CD4-positive, CD25-positive, alpha-beta regulatory T cell (primary cell): ENCODE results near the gene TLK1. TPM values are rescaled to one million over a fixed set of nuclear protein-coding genes. Genes with fewer than 3 reads are reported as not detected.
A peak's percentile ranks its signal among the peaks of the same experiment; 100 is the strongest.

Experiments
- ATAC-seq, 2 donors: fragments of 150-1000 bp; cut with Tn5 transposase; one replicate each; pipeline ENCODE4 v1.10.0; 2021; ENCODE audit warnings: low read depth in 2 of 2, moderate number of reproducible peaks in 2 of 2, moderate library complexity in 1 of 2
- DNase-seq, 3 donors: peaks; one replicate each; pipeline versions ENCODE4 v3.0.0 to v3.0.0-alpha.2; 2012 to 2022; ENCODE audit warnings: mixed read lengths in 1 of 3
- H3K27ac ChIP-seq: one replicate; pipeline ENCODE4 v1.7.0; 2013; ENCODE audit warnings: mild to moderate bottlenecking, low read length; ENCODE audit not compliant: insufficient read depth, poor library complexity, severe bottlenecking
- H3K27me3 ChIP-seq: one replicate; pipeline ENCODE4 v1.7.0; 2013; ENCODE audit warnings: low read length; ENCODE audit not compliant: control insufficient read depth, insufficient read depth
- H3K36me3 ChIP-seq: one replicate; pipeline ENCODE4 v1.7.0; 2013; ENCODE audit warnings: mild to moderate bottlenecking, low read length, moderate library complexity; ENCODE audit not compliant: control insufficient read depth, insufficient read depth
- H3K4me1 ChIP-seq: 2 replicates; pipeline ENCODE4 v1.7.0; 2013; ENCODE audit warnings: mild to moderate bottlenecking, low read length; ENCODE audit not compliant: insufficient read depth, control insufficient read depth, poor library complexity, severe bottlenecking
- H3K4me3 ChIP-seq: one replicate; pipeline ENCODE4 v1.7.0; 2013; ENCODE audit warnings: low read depth, mild to moderate bottlenecking, low read length, moderate library complexity
- H3K9me3 ChIP-seq, 2 experiments: 1 replicate in 1 of 2; 2 replicates in 1 of 2; pipeline ENCODE4 v1.7.0; 2013; ENCODE audit warnings: low read length in 2 of 2, mild to moderate bottlenecking in 1 of 2, moderate library complexity in 1 of 2; ENCODE audit not compliant: control insufficient read depth in 2 of 2
- H3K27ac Mint-ChIP-seq, 3 donors: one replicate each; pipeline ENCODE4 v1.8.0; 2020 to 2022; ENCODE audit warnings: mild to moderate bottlenecking in 3 of 3, mixed read lengths in 3 of 3, moderate library complexity in 2 of 3
- H3K27me3 Mint-ChIP-seq: one replicate; pipeline ENCODE4 v1.8.0; 2022; ENCODE audit warnings: mild to moderate bottlenecking, mixed read lengths
- H3K36me3 Mint-ChIP-seq: one replicate; pipeline ENCODE4 v1.8.0; 2020; ENCODE audit warnings: mixed read lengths
- H3K4me1 Mint-ChIP-seq, 4 donors: one replicate each; pipeline ENCODE4 v1.8.0; 2020 to 2022; ENCODE audit warnings: mixed read lengths in 4 of 4, mild to moderate bottlenecking in 1 of 4
- H3K4me3 Mint-ChIP-seq, 4 donors: one replicate each; pipeline ENCODE4 v1.8.0; 2020 to 2022; ENCODE audit warnings: mild to moderate bottlenecking in 4 of 4, mixed read lengths in 4 of 4, moderate library complexity in 3 of 4
- H3K9me3 Mint-ChIP-seq, 7 donors: one replicate each; pipeline ENCODE4 v1.8.0; 2020 to 2022; ENCODE audit warnings: mixed read lengths in 7 of 7, mild to moderate bottlenecking in 3 of 7, moderate library complexity in 2 of 7
- polyA plus RNA-seq, 4 donors: library from polyadenylated mRNA; unstranded; fragments of 300-500 nt; fragmentation: Illumina TruSeq; gene quantifications; one replicate each; pipeline ENCODE4 v1.2.3, GENCODE V29; 2021
- total RNA-seq: library from RNA; stranded (reverse); gene quantifications from one replicate; pipeline ENCODE4 v1.2.3, GENCODE V29; 2022

The TLK1 gene
- total and polyA plus RNA-seq, 5 donors from 2014 or later = 33.9 to 179 (median 54.4) TPM

DNA sequence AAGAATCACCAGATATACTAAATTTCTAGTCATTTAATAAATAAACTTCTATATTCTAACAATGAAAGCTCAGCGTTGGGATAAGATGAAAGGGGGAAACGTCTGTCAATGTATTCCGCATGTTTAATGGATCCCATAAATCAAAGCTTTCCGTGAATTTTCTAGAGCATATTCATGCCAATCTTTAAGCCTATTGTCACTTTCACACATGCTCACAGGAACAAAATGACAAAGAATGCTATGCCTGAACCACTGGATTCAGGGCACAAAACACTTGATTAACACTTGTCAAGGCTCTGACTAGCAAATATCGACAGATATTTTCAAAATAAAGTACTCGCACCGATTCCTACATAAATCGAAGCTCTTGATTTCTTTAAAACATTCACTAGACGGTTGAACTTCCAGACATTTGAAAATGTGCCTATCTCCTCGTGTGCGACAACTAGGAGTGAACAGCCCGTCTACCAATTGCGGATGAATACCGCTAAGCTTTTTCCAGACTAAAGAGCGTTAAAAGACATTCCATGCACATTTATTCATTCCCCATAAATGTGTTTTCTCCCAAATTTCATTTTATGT lies 1.8 kb downstream of the TLK1 start:
- peak overlapping the region; percentile 89 for H3K27ac ChIP-seq
- H3K27me3 Mint-ChIP-seq = peaks cover 4% of the 10 kb centered on the region
- H3K4me3 Mint-ChIP-seq = peak overlapping the region; percentile 93 to 97 (median 96)
- peak in 1 of 3 donors; percentile 15 for DNase-seq
- no peaks in the 10 kb centered on the region for H3K27me3 ChIP-seq
- H3K4me3 ChIP-seq = peak overlapping the region; percentile 99
- peak overlapping the region; percentile 89 to 92 (median 90) for H3K27ac Mint-ChIP-seq
- H3K4me1 Mint-ChIP-seq = peaks cover 43 to 80% (median 63%) of the 10 kb centered on the region in 4 donors
- no peaks in the 10 kb centered on the region for H3K9me3 Mint-ChIP-seq
- no peak for ATAC-seq
- H3K9me3 ChIP-seq = no peaks in the 10 kb centered on the region
- no peaks in the 10 kb centered on the region for H3K36me3 Mint-ChIP-seq
- peaks cover 50% of the 10 kb centered on the region for H3K4me1 ChIP-seq
- H3K36me3 ChIP-seq = no peaks in the 10 kb centered on the region

DNA sequence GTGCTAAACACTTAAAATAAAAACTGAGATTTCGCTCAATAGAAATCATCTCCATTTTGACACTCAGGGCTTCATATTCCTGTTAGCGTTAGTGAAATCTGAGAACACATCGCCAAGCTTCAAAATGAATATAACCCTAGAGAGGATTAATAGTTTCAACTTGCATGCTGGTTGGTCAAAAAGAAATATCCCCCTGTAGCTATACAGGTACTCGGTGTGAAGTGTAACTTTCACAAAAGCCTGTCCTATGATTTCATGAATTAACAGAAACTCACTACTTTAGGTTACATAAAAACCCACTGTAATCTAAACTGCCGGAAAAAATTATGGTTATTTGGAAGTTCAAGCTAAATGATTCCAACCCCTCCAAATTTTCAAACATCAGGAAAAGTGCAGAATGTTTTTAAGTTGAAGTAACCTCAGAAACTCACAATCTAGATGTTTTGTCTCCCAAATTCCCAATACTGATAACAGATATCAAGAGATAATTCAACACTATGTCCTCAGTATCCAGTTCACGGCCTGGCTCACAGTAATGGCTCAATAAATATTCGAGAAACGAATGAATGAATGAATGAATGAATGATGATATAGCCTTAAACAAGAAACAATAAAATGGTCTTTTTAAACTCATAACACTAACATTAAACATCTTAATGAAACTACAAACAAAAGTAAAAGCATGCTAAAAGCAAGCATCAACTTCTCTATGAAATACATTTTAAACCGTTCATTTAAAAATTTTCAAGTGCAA lies 2.5 kb downstream of the TLK1 start:
- no peaks in the 10 kb centered on the region for H3K9me3 ChIP-seq
- H3K4me3 ChIP-seq = peak overlapping the region; percentile 99
- H3K27me3 Mint-ChIP-seq = peaks cover 4% of the 10 kb centered on the region
- peaks cover 48% of the 10 kb centered on the region for H3K4me1 ChIP-seq
- H3K27ac Mint-ChIP-seq = peak overlapping the region; percentile 69 to 89 (median 70)
- peak overlapping the region; percentile 89 for H3K27ac ChIP-seq
- peaks cover 43 to 78% (median 61%) of the 10 kb centered on the region in 4 donors for H3K4me1 Mint-ChIP-seq
- ATAC-seq (no peak), DNase-seq (no peak)
- no peaks in the 10 kb centered on the region for H3K27me3 ChIP-seq
- H3K36me3 ChIP-seq = no peaks in the 10 kb centered on the region
- no peaks in the 10 kb centered on the region for H3K36me3 Mint-ChIP-seq
- no peaks in the 10 kb centered on the region for H3K9me3 Mint-ChIP-seq
- peak overlapping the region; percentile 93 to 97 (median 96) for H3K4me3 Mint-ChIP-seq

DNA sequence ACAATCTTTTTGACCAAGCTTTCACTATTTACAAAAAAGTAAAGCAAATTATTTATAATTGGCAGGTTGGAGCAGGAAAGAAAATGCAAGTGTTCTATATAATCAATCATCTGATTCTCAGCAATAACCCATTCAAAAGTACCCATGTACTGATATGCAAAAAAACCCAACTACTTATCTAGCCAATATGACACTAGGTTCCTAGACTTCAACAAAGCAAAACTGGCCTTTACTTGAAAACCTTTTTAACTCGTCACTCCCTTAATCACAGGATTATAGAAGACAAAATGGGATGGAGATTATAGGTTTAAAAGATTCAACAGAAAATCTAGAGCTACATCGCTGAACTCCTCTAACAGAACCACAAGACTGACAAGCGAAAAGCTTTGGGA lies 3.6 kb downstream of the TLK1 start:
- H3K27ac ChIP-seq = peak overlapping the region; percentile 24
- peaks cover 4% of the 10 kb centered on the region for H3K27me3 Mint-ChIP-seq

DNA sequence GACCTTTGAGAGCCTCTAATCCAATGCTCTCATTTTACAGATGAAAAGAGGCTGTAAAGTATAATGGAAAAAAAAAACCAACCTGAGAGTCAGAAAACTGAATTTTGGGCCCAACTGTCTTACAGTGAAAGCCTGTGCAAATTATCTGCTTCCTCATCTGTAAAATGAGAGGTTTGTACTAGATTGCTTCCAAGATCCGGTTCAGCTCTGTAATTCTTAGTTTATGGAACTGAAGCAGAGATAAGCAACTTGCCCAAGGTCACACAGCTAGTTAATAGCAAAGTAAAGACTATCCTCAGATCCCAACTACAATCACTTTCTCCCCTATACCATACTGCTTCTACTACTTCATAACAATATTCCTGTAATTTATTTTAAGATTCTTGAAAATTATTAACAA lies 6.3 kb downstream of the TLK1 start:
- no peaks in the 10 kb centered on the region for H3K9me3 Mint-ChIP-seq
- H3K4me1 ChIP-seq = peaks cover 48% of the 10 kb centered on the region
- H3K4me3 ChIP-seq = peak overlapping the region; percentile 45
- peak overlapping the region in 2 of 3 donors; percentile 11 to 36 for H3K27ac Mint-ChIP-seq
- ATAC-seq = no peak
- DNase-seq = no peak
- no peaks in the 10 kb centered on the region for H3K36me3 ChIP-seq
- H3K4me1 Mint-ChIP-seq = peaks cover 56 to 88% (median 73%) of the 10 kb centered on the region in 4 donors
- peak overlapping the region in 2 of 4 donors; percentile 19 to 76 for H3K4me3 Mint-ChIP-seq
- H3K27ac ChIP-seq = no peak overlapping the region
- peaks cover 2% of the 10 kb centered on the region for H3K27me3 Mint-ChIP-seq
- H3K9me3 ChIP-seq = no peaks in the 10 kb centered on the region
- no peaks in the 10 kb centered on the region for H3K27me3 ChIP-seq
- H3K36me3 Mint-ChIP-seq = no peaks in the 10 kb centered on the region

More for the DNA sequence above, 3.6 kb downstream of the TLK1 start:
- no peaks in the 10 kb centered on the region for H3K9me3 ChIP-seq
- no peaks in the 10 kb centered on the region for H3K36me3 ChIP-seq
- DNase-seq (no peak), ATAC-seq (no peak)
- Mint-ChIP-seq H3K4me1 (peaks cover 51 to 75% (median 64%) of the 10 kb centered on the region in 4 donors), H3K9me3 (no peaks in the 10 kb centered on the region), H3K4me3 (peak overlapping the region; percentile 93 to 97 (median 96)), H3K36me3 (no peaks in the 10 kb centered on the region), H3K27ac (peak overlapping the region in 2 of 3 donors; percentile 34 to 76)
- H3K27me3 ChIP-seq = no peaks in the 10 kb centered on the region
- peak overlapping the region; percentile 99 for H3K4me3 ChIP-seq
- H3K4me1 ChIP-seq = peaks cover 41% of the 10 kb centered on the region

DNA sequence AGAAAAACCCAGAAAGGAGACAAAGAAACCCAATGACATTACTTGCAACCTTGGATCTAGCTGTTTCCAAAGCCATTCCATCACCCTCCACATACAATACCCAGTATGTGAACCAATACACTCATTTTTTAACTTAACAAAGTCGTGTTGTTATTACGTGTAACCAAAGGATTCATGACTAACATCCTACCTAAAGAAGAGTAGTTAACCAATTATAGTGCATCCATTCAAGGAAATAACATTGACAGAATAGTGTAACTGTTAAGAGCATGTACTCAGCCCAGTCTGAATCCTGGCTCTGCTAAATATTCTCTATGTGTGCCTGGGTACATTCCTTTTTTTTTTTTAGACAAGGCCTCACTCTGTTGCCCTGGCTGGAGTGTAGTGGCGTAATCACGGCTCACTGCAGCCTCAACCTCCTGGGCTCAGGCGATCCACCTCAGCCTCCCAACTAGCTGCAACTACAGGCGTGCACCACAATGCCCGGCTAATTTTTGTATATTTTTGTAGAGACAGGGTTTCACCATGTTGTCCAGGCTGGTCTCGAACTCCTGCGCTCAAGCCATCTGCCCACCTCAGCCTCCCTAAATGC lies 9.9 kb downstream of the TLK1 start:
- H3K36me3 Mint-ChIP-seq = no peaks in the 10 kb centered on the region
- H3K4me1 Mint-ChIP-seq = peaks cover 59 to 89% (median 73%) of the 10 kb centered on the region in 4 donors
- no peaks in the 10 kb centered on the region for H3K36me3 ChIP-seq
- H3K27ac Mint-ChIP-seq = peak overlapping the region in 2 of 3 donors; percentile 69 to 78
- H3K27me3 Mint-ChIP-seq = no peaks in the 10 kb centered on the region
- ATAC-seq (no peak), DNase-seq (no peak)
- no peaks in the 10 kb centered on the region for H3K9me3 ChIP-seq
- peaks cover 52% of the 10 kb centered on the region for H3K4me1 ChIP-seq
- H3K9me3 Mint-ChIP-seq = no peaks in the 10 kb centered on the region
- peak overlapping the region in 2 of 4 donors; percentile 33 to 58 for H3K4me3 Mint-ChIP-seq
- H3K27ac ChIP-seq = no peak overlapping the region
- H3K4me3 ChIP-seq = peak overlapping the region; percentile 19
- no peaks in the 10 kb centered on the region for H3K27me3 ChIP-seq

DNA sequence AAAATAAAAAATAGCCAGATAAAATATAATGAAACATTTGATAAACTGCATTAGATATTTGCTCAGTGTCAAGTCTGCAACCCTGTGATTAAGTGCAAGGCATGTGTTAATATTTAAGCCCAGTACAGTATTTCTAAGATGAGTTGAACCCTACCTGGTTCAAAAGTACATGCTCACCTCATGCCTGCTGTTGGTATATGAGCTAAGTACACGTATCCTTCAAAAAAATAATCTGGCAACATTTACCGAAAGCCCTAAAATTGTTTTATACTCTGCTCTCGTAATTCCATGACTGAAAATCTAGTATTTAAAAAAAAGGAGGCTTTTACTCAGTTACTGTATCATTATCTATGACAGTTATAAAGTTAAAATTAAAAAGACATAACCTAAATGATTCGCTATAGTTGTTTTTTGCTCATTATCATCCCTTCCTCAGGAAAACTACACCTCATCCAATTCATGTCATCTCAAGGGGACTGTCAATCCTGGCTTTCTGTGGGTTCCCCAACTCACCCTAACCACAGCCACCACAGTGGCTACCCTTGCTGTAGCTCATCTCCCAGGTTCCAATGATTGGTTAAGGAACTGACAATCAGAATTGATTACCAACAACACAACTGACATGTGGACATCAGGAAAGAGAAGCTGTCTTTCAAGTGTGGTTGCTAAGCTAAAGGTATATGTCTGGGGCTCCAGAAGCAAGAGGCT lies 10.6 kb downstream of the TLK1 start:
- H3K4me1 Mint-ChIP-seq = peaks cover 56 to 90% (median 72%) of the 10 kb centered on the region in 4 donors
- Histone ChIP-seq H3K27me3 (no peaks in the 10 kb centered on the region), H3K4me1 (peaks cover 48% of the 10 kb centered on the region), H3K36me3 (no peaks in the 10 kb centered on the region), H3K27ac (no peak overlapping the region), H3K4me3 (peak overlapping the region; percentile 19), H3K9me3 (no peaks in the 10 kb centered on the region)
- H3K36me3 Mint-ChIP-seq = no peaks in the 10 kb centered on the region
- H3K27ac Mint-ChIP-seq = peak overlapping the region in 2 of 3 donors; percentile 69 to 78
- DNase-seq (no peak), ATAC-seq (no peak)
- H3K9me3 Mint-ChIP-seq = no peaks in the 10 kb centered on the region
- no peak overlapping the region for H3K4me3 Mint-ChIP-seq
- H3K27me3 Mint-ChIP-seq = no peaks in the 10 kb centered on the region

DNA sequence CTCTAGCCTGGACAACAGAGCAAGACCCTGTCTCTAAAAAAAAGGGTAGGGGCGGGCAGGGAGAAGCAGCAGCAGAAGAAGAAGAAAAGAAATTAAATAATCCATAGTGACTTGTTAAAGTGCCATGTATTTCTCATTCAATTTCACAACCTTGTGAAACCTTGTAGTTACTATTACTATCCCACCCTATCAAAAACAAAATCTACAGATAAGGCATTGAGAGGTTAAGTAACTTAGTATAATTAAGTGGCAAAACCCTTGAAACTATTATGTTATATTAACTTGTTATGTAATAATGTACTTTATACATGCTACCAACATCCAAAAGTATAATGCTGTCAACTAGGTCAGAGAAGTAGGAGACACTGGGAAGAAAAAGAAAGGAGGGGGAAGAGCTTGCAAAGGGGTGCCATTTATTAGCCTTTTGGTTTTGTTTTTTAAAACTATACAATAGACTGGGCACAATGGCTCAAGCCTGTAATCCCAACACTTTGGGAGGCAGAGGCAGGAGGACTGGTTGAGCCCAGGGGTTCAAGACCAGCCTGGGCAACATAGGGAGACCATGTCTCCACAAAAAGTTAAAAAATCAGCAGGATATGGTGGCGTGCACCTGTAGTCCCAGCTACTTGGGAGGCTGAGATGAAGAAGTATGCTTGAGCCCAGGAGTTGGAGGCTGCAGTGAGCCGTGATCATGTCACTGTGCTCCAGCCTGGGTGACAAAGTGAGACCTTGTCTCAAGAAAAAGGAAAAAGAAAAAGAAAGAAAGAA lies 11.3 kb downstream of the TLK1 start:
- peak overlapping the region; percentile 8 for H3K27ac ChIP-seq
- ATAC-seq (no peak), DNase-seq (no peak)
- H3K27ac Mint-ChIP-seq = peak overlapping the region; percentile 21 to 61 (median 39)
- H3K27me3 Mint-ChIP-seq = no peaks in the 10 kb centered on the region
- peak overlapping the region in 3 of 4 donors; percentile 0 to 62 (median 26) for H3K4me3 Mint-ChIP-seq
- peaks cover 49% of the 10 kb centered on the region for H3K4me1 ChIP-seq
- H3K9me3 ChIP-seq = no peaks in the 10 kb centered on the region
- no peaks in the 10 kb centered on the region for H3K9me3 Mint-ChIP-seq
- H3K4me3 ChIP-seq = no peak overlapping the region
- H3K4me1 Mint-ChIP-seq = peaks cover 53 to 91% (median 72%) of the 10 kb centered on the region in 4 donors
- H3K27me3 ChIP-seq = no peaks in the 10 kb centered on the region
- no peaks in the 10 kb centered on the region for H3K36me3 Mint-ChIP-seq
- no peaks in the 10 kb centered on the region for H3K36me3 ChIP-seq
